Smooth muscle cell of trachea (primary cell): ENCODE measurements around the gene EXOSC2. TPM values are rescaled to one million over a fixed set of nuclear protein-coding genes. Genes with fewer than 3 reads are reported as not detected.

Experiments
- total RNA-seq: library from RNA; depleted of rRNA; stranded (reverse); fragments of >200 nt; gene quantifications from 2 replicates; pipeline ENCODE4 v1.2.1, GENCODE V29; 2014

EXOSC2 gene
- 23.2 and 38.4 TPM in 2 replicates for total RNA-seq

GRCh38 chr9:130693426-130694191 is at the start of gene EXOSC2:
Gene EXOSC2 (plus strand): TSS chr9:130693780. CDS start chr9:130693792, 12 bp downstream.

GRCh38 chr9:130664251-130665028 is 29.1 kb upstream of the EXOSC2 start, which contains the start of gene PRDM12:
Gene PRDM12 (plus strand): TSS chr9:130664594. CDS start chr9:130664654, 60 bp downstream.

Other genes starting within 250 kb of the EXOSC2 start
- gene ASS1, start 248.8 kb upstream of the EXOSC2 start, total RNA-seq = 44.2 and 225 TPM in 2 replicates
- 32.0 and 43.0 TPM in 2 replicates for gene FUBP3, start 114.2 kb upstream of the EXOSC2 start, total RNA-seq
- not detected in 2 replicates for gene PRDM12, start 29.2 kb upstream of the EXOSC2 start, total RNA-seq
- gene ABL1, start 141.5 kb downstream of the EXOSC2 start, total RNA-seq = 107 and 109 TPM in 2 replicates
- not detected in 2 replicates for gene QRFP, start 203.0 kb downstream of the EXOSC2 start, total RNA-seq
- 12.2 and 17.5 TPM in 2 replicates for gene FIBCD1, start 245.5 kb downstream of the EXOSC2 start, total RNA-seq